HG03439 (cell line): ENCODE data around the gene PPDPF.

Experiments
- ATAC-seq: cut with Tn5 transposase; IDR thresholded peaks from one replicate; pipeline ENCODE4 v1.9.1; 2021; ENCODE audit warnings: mild to moderate bottlenecking, moderate library complexity; ENCODE audit not compliant: unreplicated experiment

PPDPF gene

DNA sequence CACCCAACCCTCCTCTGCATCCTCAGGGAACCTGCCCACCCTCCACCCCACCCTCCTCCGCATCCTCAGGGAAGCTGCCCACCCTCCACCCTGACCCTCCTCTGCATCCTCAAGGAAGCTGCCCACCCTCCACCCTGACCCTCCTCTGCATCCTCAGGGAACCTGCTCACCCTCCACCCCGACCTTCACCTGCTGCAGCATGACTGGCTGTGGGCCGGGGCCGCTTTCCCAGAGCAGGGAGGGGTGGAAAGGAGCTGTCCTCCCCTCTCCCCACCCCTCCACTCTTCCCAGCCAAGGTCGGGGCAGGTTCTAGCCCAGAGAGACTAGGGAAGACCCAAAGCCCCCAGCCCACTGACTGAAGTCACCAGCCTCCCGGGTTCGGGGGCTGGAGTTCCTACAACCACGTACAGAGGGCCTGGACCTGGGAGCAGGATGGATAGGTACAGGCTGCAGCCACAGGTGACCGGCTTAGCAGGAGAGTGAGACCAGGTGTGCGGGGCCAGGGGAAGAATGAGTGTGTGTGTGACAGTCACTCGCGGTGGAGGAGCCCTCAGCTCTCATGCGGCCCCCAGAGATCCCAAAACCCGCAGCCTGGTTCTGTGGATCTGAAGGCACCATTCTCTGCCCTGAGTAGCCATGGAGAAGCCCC, 33.3 kb upstream of the PPDPF start:
- ATAC-seq: no peak

DNA sequence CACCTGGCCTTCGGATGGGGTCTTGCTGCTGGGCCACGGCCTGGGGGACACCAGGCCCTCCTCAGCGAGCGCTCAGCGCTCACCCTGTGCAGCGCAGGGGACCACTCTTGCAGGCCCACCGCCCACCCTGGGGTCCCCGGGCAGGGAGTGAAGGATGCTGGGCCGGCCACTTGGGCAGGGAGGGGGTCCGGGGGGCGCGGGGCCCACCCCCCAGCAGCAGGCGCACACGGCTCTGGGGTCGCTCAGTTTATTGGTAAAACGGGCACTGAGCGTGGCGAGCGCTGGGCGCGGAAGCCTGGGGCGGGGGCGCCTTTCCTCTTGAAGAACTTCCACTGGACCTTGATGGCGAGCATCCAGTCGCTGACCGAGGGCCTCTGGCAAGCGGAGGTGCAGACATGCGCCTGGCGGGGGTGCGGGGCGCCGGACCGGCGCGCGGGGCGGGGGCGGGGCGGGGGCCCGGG, 32.8 kb upstream of the PPDPF start:
- ATAC-seq: no peak

DNA sequence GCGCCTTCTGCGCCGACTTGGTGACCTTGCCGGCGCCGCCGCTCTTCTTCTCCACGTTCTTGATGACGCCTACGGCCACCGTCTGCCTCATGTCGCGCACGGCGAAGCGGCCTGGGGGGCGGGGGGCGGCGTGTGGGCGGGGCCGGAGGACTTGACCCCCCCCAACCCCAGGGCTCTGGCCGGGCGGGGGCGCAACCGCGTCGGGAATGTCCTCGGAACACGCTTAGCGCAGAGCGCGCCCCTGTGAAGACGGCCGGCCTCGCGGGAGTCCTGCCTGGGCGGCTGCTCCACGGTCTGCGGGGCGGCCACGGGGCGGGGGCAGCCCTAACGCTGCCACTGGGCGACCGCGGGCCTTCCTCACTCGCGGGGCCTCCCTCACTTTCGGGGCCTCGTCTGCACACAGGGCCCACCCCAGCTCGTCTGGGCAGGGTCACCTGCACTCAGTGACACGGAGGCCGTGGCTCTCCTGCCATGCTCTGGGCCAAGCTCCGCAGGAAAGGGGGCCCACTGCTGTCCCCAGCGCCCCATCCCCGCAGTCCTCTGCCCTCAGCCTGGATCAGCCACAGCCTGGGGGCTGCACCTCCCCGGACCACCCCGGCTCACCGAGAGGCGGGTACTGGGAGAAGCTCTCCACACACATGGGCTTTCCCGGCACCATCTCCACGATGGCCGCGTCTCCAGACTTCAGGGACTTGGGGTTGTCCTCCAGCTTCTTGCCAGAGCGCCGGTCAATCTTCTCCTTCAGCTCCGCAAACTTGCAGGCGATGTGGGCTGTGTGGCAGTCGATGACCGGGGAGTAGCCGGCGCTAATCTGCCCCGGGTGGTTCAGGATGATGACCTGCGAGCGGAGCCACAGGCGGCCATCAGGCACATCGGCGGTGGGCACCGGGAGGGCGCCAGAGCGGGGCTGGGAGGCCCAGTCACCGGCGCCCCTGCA, 32.0 kb upstream of the PPDPF start:
- ATAC-seq: no peak

DNA sequence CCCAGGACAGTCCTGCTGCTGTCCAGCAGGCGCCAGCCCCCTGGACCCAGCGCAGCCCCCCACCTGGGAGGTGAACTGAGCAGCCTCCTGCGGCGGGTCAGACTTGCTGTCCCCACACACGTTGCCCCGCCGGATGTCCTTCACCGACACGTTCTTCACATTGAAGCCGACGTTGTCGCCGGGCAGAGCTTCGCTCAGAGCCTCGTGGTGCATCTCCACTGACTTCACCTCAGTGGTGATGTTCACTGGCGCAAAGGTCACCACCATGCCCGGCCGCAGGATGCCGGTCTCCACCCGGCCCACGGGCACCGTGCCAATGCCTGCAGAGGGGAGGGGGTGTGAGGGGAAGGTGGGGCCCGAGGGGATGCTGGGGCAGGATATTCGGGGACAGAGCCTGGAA, 30.1 kb upstream of the PPDPF start:
- ATAC-seq: no peak

DNA sequence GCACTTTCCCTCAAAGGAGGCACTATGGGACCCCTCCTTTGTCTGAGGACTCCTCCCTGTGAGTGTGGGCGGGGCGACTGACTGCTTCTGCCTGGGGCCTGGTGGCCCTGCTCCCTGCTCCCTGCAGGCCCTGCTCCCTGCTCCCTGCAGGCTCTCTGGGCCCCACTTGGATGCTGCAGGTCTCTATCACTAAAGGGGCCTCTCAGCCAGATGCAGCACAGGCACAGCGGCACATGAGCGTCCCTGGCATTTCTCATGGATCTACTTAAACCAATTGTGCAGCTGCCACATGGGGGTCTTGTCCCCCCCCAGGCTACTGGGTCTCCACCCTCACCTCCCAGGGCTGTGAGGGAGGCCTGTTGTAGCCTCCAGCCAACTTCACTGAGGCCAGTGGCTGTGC, 29.5 kb upstream of the PPDPF start:
- ATAC-seq: no peak

DNA sequence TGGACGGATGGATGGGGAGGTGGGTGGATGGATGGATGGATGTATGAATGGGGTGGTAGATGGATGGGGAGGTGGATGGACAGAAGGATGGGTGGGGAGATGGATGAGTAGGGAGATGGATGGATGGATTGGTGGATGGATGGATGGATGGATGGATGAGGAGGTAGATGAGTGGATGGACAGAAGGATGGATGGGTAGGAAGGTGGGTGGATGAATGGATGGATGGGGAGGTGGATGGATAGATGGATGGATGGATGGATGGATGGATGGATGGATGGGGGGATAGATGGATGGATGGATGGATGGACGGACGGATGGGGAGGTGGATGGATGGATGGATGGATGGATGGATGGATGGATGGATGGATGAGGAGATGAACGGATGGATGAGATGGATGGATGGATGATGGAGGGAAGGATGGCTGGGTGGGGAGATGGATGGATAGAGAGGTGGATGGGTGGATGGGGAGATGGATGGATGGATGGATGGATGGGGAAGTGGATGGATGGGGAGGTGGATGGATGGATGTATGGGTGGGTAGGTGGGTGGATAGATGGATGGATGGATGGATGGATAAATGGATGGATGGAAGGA, 28.8 kb upstream of the PPDPF start:
- no peak for ATAC-seq

DNA sequence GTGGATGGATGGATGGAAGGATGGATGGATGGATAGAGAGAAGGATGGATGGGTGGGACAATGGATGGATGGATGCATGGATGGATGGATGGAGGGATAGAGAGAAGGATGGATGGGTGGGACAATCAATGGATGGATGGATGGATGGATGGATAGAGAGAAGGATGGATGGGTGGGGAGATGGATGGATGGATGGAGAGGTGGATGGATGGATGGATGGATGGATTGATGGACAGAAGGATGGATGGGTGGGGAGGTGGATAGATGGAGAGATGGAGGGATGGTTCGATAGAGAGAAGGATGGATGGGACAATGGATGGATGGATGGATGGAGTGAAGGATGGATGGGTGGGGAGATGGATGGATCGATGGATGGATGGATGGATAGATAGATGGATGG, 28.0 kb upstream of the PPDPF start:
- ATAC-seq: no peak

DNA sequence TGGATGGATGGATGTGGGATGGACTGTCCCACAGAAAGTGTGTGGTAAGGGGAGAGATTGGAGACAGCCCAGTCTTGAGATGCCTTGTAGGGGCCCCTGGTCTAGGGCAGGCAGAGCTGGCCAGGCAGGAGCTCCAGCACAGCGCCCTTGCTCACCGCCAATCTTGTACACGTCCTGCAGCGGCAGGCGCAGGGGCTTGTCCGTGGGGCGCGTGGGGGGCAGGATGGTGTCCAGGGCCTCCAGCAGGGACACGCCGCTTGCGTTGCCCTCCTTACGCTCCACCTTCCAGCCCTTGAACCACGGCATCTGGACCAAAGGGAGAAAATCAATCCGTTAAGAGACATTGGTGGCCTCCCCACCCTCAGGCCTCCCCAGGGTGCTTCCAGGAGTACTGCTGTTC, 27.6 kb upstream of the PPDPF start:
- ATAC-seq: no peak

DNA sequence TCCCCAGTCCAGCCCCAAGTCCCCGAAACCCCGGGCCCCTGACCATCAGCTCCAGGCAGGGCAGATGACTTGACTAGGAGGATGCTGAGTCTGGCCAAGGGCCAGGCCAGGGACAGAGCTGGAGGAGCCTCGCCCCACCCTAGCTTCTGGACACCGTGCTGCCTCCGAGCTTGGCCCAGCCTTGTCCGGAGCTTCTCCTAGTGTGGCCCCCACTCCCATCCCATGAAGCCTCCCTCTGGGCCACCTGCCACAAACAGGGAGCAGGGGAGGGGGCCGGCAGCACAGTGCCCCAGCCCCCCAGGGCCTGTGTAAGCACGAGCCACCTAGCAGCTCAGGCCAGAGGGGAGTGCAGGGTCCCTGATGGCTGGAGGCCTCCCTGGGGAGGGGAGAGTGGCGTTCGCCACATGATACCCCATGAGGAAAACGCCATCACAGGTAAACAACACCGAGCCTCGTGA, 27.0 kb upstream of the PPDPF start:
- no peak for ATAC-seq

DNA sequence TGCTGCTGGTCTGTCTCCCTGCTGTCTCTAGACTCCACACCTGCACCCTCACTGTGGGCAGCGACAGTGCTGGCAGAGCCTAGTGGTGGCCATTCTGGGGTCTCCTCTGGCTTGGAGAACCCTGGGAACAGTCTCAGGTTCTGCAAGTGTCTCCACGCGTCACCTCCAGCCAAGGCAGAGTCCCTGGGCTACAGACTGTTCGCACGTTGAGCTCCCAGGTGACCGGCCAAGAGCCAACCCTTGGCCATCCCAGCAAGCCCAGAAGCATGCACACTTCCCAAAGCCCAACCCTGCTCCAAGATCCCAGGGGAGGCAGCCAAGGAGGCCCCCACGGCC, 26.5 kb upstream of the PPDPF start:
- ATAC-seq: no peak

DNA sequence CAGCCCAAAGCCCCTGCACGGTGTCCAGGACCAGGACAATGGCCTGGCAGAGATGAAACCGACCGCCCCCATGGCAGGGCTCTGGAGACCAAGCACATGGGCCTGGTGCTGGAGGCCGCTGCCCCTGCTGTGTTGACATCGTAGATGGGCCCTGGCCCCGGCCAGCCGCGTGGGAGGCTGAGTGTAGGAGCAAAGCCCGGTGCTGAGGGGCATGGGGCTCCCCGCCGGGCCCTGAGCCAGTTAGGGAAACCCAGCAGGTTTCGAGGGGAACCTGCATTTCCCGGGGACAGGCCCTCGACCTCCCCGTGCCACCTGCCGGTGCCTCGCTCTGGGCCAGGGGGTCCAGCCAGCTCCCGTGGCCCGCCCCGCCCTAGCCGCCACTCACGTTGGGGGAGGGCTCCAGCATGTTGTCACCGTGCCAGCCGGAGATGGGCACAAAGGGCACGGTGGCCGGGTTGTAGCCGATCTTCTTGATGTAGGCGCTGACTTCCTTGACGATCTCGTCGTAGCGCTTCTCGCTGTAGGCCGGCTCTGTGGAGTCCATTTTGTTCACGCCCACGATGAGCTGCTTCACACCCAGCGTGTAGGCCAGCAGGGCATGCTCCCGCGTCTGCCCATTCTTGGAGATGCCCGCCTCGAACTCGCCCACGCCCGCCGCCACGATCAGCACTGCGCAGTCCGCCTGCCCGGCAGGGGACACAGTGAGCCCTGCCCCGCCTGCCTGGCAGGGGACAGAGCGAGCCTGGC, 26.0 kb upstream of the PPDPF start:
- ATAC-seq: no peak

DNA sequence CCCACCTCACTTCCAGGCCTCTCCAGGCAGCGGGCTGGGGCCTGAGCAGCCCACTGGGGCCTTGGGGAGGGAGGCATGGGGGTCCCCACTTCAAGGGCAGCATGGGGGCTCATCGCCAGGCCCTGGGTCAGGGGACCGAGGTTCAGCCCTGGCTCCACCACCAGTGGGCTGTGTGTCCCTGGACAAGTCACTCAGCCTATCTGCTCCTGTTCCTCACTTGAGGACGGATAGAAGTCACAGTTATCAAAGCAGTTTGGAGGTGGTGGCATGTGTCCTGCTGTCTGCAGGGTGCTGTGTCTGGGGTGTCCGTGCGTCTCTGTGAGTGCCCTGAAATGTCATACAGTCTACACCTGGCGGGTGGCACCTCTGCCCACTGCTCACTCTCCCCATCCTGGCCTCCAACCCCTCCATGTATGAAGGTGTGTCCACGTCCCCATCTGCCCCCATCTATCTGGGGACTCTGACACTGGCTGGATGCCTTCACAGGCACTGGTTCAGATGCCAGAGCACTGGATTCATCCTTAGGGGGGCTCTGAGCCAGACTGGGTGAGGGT, 25.3 kb upstream of the PPDPF start:
- ATAC-seq: no peak

DNA sequence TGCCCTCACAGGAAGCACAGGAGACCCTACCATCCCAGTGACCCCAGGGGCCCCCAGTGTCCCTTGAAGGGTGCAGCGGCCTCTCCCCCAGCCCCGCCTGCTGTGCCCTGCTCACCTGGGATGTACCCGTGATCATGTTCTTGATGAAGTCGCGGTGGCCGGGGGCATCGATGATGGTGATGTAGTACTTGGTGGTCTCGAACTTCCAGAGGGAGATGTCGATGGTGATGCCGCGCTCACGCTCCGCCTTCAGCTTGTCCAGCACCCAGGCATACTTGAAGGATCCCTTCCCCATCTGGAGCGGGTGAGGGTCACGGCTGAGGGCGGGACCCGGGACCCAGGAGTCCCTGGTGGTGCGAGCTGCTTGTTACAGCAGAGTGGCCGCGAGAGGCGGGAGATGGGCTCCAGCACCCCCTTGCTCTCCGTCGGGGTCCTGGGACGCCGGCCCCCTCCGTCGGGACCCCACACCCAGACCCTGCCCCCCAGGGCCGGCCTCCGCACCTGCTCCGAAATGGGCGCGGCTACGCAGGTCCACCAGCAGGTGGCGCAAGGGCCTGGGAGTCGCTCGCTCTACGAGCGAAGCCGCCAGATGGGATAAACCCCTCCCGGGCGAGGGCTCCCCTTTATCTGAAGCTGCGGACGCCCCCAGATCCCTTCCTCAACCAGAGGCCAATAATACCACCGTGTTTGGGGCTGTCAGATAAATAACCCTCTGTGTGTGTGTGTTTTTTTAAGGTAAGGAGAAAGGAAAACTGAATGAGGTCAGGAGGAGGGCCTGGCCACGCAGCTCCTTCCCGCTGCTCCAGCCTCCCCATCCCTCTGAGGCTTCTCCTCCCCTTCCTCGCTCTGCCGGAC, 24.6 kb upstream of the PPDPF start:
- ATAC-seq: no peak

DNA sequence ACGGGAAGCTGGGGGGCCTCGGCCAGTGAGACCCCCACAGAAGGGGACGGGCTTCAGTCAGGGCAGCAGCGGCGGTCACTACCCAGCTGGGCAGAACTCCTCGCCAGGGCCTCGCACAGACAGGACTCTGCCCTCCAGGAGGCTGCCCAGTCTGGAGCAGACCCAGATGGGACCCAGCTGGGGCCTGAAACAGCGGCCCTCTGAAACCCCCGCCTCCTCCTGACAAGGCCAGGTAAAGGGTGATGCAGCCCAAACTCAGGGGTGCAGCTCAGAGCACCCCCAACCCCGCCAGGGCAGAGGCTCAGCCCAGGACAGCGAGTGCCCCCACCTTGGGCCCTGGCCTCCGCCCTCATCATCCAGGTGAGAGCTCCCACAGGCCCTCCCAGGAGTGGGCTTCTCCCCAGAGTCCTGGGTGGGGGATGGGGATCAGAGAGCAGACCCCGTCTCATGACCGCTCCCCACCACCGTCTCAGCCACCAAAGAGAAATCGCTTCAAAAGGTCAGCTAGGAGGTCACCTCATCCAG, 23.9 kb upstream of the PPDPF start:
- no peak for ATAC-seq

DNA sequence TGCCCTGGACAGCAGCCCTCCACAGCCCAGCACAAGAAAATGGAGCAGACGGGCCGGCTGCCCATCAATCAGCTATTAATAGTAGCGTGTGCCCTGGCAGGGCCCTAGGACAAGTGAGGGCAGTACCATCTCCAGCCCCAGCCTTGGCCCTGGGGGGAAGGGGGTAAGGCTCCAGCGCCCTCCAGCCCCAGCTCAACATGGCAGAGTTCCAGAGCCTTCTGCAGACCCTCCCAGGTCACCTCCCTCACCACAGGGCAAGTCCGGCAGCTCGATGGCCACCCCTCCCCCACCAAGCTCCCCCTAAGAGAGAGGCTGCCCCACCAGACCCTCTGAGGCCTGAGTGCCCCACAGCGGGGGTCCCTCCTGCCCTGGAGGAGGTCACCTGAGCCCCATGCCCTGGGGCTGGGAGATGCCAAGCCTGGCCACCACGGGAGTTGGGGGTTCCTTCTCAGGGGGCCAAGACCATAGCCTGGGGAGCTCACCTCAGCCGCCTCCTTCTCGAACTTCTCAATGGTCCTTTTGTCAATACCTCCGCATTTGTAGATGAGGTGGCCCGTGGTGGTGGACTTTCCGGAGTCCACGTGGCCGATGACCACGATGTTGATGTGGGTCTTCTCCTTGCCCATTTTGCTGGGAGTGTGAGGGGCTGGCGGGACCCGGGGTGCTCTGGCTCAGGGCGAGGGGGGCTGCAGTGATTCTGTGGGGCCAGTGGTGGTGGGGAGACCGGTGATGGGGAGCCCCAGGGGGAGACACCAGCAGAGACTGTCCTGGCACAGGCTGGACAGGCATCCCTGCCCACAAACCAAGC, 23.2 kb upstream of the PPDPF start:
- no peak for ATAC-seq

DNA sequence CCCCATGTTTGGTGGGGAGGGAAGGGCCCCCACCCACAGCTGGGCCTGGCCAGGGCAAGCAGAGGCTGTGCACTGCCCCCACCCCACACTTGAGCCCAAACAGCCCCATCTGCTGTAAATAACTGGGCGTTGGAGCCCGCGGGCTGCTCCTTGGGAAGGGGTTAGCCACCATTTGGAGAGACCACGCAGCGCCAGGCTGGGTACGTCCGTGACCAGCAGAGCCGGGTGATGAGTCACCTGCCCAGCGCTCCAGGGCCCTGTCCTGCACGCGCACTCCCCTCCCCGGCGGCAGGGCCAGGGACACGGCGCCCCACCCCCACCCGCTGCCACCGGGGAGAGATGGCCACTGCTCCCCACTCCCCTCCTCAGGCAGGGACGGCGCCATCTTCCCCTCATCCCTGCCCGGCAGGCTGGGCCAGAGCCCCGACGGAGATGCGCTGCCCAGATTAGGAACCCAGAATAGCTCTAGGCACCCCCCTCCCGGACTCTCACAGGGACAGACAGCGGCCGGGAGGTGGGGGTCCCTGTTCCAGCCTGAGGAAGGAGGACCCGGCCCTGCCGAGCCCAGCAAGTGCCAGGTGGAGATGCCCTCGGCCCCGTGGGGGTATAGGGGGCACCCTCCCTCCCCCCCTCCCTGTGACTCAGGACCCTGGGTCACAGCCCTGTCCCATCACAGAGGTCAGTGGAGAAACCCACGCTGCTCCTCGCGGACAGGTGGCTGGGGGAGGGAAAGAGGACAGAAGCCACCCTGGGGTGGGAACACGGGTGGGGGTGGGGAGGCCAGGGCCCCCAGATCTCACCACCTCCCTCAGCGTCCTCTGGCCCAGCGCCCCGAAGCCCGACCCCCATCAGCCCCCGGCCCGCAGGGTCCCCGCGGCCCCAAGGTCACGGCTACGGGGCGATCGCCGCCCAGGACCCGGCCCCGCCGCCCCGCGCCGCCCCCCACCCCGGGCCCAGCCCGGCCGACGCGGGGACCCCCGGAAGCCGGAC, 22.3 kb upstream of the PPDPF start:
- ATAC-seq: no peak

DNA sequence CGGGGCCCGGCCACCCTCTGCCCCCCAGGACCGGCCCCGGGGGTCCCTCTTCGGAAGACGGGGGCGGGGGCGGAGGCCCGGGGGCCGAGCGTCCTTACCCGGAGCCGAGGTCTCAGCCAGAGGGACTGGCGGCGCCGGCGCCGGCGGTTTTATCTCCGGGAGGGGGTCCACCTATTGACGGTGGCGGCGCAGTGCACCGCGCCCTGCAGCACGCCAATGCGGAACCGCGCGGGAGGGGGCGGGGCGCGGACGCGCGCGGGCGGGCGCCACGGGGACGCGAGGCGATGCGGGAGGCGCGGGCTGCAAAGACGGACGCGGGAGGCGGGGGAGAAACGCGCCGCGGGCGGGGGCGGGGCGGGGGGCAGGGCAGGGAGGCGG, 21.6 kb upstream of the PPDPF start, which contains the start of gene EEF1A2:
Gene EEF1A2 (minus strand): TSS at position 124 of the 378 bp plus-strand sequence. CDS start 1,320 bp downstream, outside the sequence.
- no peak for ATAC-seq
